GF-D8 (cell line): ENCODE data around the gene ITM2B.

ENCODE experiments used
- DNase-seq: peaks from one replicate; lab custom pipeline; 2025; lab: John Stamatoyannopoulos, UW

Gene ITM2B

GRCh38 chr13:48304143-48304876 lies 71.3 kb downstream of the ITM2B start:
- DNase-seq = peak; percentile 48

- no peak for DNase-seq
Measured at GRCh38 chr13:48311223-48311622, 78.2 kb downstream of the ITM2B start.

- no peak for DNase-seq
Measured at GRCh38 chr13:48315969-48316650, 83.1 kb downstream of the ITM2B start.

- no peak for DNase-seq
Measured at GRCh38 chr13:48316826-48317510, 84.0 kb downstream of the ITM2B start.

GRCh38 chr13:48317511-48318376 lies 84.7 kb downstream of the ITM2B start:
- DNase-seq = no peak

- no peak for DNase-seq
Measured at GRCh38 chr13:48318377-48318811, 85.4 kb downstream of the ITM2B start.

- no peak for DNase-seq
Measured at GRCh38 chr13:48318821-48319511, 86.0 kb downstream of the ITM2B start.
